HG03432 (cell line): ENCODE data around the gene NRP1.

Experiments
- ATAC-seq: cut with Tn5 transposase; IDR thresholded peaks from one replicate; pipeline ENCODE4 v1.9.1; 2021; ENCODE audit warnings: mild to moderate bottlenecking, moderate library complexity; ENCODE audit not compliant: unreplicated experiment

NRP1 gene

GRCh38 chr10:33293531-33294170 is 40.8 kb downstream of the NRP1 start:
- ATAC-seq = no peak

- no peak for ATAC-seq
Measured at GRCh38 chr10:33293076-33293475, 41.4 kb downstream of the NRP1 start.

GRCh38 chr10:33291053-33291592 is 43.3 kb downstream of the NRP1 start:
- no peak for ATAC-seq

DNA sequence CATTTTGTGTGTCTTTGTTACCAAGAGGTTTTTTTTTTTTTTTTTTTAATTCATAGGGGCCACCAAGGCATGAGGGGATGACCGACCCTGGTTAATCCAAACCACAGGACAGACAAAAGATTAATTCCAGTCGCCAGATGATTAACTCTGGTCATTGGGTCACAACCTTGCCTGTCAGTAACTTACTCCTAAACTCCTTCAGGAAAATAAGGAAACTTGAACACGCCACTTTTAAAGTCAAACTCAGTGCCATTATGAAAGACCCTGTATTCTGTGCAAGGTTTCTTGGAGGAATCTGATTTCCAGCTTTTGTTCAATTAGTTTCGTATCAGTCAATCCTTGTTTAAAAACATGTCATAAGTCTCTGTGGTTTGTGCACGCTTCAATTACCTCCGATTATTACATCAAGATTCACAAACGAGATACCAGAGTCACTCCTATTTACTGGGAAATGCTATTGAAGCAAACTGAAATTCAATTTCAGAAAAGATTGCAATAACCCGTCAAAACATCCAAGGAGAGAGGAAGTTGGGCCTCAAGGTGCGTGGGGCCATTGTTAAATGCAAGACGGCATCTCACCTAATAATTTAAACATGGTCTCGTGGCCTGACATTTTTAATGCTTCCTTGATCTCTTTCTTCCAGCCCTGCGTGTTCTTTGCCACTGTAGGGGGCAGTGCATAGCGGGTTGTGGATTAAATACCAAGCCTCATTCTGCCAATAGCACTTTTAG is 44.0 kb downstream of the NRP1 start:
- no peak for ATAC-seq

GRCh38 chr10:33289776-33290175 is 44.7 kb downstream of the NRP1 start:
- ATAC-seq = no peak

DNA sequence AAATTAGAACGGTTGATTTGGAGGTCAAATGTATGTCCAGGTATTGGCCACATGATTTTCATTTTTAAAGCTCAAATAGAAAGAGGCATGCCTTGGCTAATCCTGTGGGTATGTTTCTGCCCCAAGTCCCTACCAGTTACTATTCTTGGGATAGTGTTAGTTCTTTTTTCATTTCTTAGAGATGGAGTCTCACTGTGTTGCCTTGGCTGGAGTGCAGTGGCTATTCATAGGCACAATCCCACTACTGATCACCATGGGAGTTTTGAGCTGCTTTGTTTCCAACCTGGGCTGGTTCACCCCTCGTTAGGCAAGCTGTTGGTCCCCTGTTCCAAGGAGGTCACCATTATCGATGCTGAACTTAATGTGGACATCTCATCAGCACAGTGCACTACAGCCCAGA is 46.3 kb downstream of the NRP1 start:
- ATAC-seq = no peak

GRCh38 chr10:33287112-33287511 is 47.4 kb downstream of the NRP1 start:
- no peak for ATAC-seq

DNA sequence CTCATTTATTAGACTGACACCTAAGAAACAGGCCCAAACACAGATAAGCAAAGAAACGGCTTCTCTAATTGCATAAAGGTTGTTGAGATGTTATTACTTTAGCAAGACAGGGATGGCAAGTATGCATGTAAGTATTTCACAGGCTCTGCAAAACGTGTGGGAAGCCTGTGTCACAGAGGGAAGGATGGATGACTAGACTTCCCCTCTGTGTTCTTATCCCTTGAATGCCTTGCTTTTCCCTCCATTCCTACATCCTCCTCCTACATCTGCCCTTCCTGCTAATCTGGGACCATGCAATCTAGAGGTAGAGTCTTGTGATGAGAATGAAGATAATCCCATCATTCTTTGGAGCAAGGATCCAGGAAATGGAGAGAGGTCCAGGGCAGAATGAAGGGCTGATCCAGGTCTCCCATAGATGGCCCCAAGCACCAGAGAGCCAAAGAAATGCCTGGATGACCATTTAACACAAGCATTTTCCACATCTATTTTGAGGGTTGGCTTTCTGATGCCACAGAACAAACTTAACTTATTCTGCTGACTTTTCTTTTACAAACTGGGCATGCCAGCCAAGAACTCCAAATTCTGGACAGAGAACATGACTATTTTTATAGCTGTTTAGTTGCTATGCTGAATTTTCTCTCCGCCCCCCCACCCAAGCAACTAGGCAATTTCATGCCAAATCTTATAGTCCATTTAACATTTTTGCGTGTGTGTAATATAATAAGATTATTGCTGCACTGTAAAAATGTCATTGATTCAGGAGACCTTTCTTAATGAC is 48.1 kb downstream of the NRP1 start:
- ATAC-seq = no peak

- no peak for ATAC-seq
Measured at GRCh38 chr10:33284945-33285344, 49.5 kb downstream of the NRP1 start.

DNA sequence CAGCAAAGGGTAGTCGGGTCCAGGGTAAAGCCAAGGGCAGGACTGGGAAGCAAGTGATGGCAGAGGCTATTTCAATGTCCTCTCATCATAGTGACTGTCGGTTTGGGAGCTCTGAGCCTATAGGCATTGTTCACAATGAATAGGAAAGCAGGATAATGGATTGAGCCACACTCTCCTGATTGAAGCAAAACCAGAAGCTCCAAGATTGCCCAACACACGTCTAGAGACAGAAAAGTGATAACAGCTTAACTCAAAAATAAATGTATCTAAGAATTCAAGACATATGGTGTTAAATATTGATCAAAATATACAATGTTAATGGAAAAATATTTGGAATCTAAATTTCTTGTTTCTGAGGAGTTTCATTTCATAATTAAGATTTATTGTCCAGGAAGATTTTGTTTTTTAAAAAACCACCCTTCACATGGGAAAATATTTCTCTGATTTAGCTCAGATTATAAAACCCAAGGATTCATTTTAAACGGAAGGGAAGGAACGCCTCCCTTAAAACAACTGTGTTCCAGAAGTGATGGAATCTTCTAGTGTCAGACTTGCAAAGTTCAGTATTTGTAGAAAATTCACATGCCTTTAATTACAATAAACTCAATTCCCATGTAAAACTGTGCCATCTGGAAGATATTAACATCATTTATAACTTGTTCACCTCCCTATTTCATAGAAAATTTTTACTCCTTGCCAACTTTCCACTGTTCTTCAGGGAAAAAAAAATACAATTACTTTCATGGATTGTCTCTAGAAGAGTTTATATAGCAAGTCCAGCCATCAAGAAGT is 54.5 kb downstream of the NRP1 start:
- ATAC-seq = no peak

DNA sequence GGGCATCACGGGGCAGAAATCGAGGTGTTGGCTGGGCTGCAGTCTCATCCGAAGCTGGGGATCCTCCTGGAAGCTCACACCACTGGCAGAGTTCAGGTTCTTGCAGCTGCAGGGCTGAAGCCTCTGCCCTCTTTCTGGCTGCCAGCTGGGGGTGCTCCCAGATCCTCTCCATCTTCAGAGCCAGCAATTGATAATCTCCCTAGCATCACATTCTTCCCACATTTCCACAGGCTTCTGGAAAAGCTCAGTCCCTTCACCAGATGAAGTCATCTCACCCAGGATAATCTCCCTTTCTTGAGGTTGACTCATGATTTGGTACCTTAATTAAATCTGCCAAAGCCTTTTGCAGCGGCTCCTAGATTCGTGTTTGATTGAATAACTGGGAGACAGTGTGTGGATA is 55.2 kb downstream of the NRP1 start:
- no peak for ATAC-seq

GRCh38 chr10:33278198-33278597 is 56.3 kb downstream of the NRP1 start:
- no peak for ATAC-seq

- ATAC-seq = no peak
Measured at GRCh38 chr10:33277135-33277536, 57.3 kb downstream of the NRP1 start.

- ATAC-seq = no peak
Measured at GRCh38 chr10:33276282-33276923, 58.1 kb downstream of the NRP1 start.

GRCh38 chr10:33274096-33274785 is 60.2 kb downstream of the NRP1 start:
- ATAC-seq = no peak

DNA sequence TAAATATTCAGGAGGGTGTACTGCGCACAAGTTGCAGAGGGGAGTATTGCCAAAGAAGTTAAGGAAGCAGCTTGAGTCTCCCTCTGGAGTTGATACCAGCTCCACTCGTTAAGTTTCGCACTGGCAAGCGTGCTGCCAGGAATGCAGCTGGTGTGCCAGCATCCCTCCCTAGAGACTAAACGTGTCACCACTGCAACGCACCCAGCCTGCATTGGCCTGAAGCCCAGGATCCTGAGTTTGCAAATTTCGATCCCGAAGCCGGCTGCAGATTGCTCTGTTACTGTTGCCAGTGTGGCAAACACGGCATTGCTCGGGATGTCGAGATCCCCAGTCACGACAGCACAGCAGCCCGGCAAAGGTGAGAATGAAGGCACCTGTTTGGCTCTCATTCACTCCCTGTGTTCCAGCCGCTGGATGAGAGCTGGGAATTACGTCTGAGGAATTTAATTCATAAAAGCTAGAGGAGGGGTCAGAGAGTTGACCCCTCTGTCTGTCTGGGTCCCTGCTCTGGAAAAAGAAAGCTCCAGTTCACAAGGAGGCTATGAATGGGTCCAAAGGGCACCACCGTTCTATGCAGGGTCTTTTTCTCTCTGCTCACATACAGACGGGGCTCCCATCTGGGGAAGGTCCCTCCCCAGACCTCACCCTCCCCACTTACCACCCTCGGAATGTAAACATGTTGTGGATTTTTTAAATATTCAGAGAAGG is 61.0 kb downstream of the NRP1 start:
- ATAC-seq = no peak

GRCh38 chr10:33272635-33273034 is 61.8 kb downstream of the NRP1 start:
- no peak for ATAC-seq

DNA sequence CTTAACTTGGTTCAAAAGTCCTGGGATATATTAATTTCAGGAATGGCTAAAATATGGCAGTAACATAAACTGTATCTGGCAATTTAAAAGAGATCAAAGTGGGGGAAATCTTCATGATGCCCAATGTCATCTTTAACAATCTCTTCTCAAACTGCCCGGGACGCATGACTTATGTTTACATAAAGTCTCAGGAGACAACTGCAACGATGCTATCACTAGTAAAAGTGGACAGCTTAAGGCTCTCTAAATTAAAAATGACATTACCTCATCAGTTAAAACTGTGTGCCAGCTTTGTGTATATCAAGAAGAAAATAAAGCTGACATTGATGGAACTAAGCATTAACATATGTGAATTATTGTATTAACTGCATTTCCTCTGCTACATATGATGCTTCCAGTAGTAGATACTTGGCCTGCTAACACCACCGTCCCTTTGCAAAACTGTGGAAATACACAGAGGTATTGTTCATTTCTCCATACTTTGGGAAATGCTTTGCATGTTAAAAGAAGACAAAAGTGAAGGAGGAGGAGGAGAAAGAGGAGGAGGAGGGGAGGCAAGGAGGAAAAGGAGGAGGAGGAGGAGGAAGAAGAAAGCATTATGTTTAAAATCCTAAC is 62.4 kb downstream of the NRP1 start:
- no peak for ATAC-seq

DNA sequence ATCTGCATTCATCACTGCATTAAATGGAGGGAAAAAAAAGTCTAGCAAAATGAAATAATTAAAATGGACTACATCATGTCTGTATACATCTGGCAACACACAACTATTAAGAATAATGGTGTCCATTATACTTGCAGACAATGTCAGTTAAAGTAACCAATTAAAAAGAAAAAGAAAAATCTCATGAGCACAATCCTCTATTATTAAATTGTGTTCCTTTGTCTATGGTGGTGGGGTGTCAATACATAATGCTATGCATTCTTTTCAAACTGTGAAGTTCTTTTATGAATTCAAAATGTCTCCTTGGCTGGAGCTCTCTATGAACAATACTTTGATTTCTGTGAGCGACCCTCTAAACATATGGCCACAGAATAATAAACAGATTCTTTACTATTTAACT is 63.5 kb downstream of the NRP1 start:
- ATAC-seq = no peak
